Measurements from ENCODE around the gene CMAS. TPM values are rescaled to one million over a fixed set of nuclear protein-coding genes. Genes with fewer than 3 reads are reported as not detected.

The CMAS gene
- polyA plus RNA-seq, 1 of the 3 experiments (the other 2 are of a cell fraction), result 16.0 TPM

DNA sequence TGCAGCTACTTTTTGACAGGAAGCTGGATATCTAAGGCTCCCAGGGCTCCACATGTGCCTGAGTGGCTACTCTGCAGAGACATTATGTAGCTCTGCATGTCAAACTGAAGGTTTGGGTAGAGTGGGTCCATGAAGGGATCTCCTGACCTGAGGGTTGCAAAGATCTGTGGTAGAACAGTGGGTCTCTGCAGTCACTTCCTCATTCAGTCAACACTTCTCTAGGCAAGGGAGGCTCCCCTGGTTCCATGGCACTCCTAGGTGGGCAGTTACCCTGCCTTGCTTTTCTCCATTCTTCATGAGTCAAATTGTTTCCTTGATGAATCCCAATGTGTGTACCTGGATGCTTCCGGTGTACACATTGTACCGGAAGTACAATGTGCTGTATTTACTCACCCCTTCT lies 57.4 kb downstream of the CMAS start:
- no peaks in the 10 kb centered on the region for H3K36me3 ChIP-seq (replicated peaks in 1 of 2; ENCODE audit: control insufficient read depth in 1 of 2, insufficient read depth in 2 of 2, low read length in 1 of 2)
- H3K79me2 ChIP-seq (ENCODE audit: insufficient read depth), result no peaks in the 10 kb centered on the region
- peaks cover 11% of the 10 kb centered on the region; the same call in 1 of the 2 replicates for H3K27me3 ChIP-seq (ENCODE audit: insufficient read depth)
- no peaks in the 10 kb centered on the region for H3F3A ChIP-seq (replicated peaks; ENCODE audit: insufficient read depth)
- no peaks in the 10 kb centered on the region for H3K4me1 ChIP-seq (ENCODE audit: control insufficient read depth in 1 of 2, insufficient read depth in 2 of 2, low read depth in 1 of 2, low read length in 1 of 2)
- H3K4me3 ChIP-seq (ENCODE audit: low read depth in 2 of 2, low read length in 1 of 2), result no peak overlapping the region
- ChIA-PET POLR2A (no interaction called here), CTCF (interaction anchor here (1.2 kb wide), 1 partner anchor 14 kb away, joined by 3 read pairs; no protein-coding TSS in a partner anchor)
- H4K20me1 ChIP-seq (ENCODE audit: insufficient read depth), result no peaks in the 10 kb centered on the region
- TF ChIP-seq FOXJ3 (CRISPR knock-in tag; IDR thresholded peaks at IDR 0.05) (no peak), TCF12 (IDR thresholded peaks at IDR 0.05) (no peak), MXI1 (IDR thresholded peaks at IDR 0.05; ENCODE audit: low read depth, low read length) (no peak), JUND (IDR thresholded peaks at IDR 0.05) (no peak), RXRA (IDR thresholded peaks at IDR 0.05; ENCODE audit: borderline replicate concordance, low read depth) (no peak), SMC3 (IDR thresholded peaks at IDR 0.05; ENCODE audit: low read depth, low read length) (no peak), FOXM1 (IDR thresholded peaks at IDR 0.05; ENCODE audit: low read depth) (no peak), EP300 (IDR thresholded peaks at IDR 0.05; ENCODE audit: borderline replicate concordance in 1 of 2, low read depth in 1 of 2, low read length in 1 of 2) (no peak), NFIC (IDR thresholded peaks at IDR 0.05; ENCODE audit: borderline replicate concordance) (no peak), YY1 (IDR thresholded peaks at IDR 0.05; ENCODE audit: low read depth) (no peak), MEF2A (IDR thresholded peaks at IDR 0.05; ENCODE audit: borderline replicate concordance, low read depth) (no peak), SIN3A (IDR thresholded peaks at IDR 0.05; ENCODE audit: borderline replicate concordance, low read depth, low read length) (no peak)
- TF ChIP-seq, protein P1, sequence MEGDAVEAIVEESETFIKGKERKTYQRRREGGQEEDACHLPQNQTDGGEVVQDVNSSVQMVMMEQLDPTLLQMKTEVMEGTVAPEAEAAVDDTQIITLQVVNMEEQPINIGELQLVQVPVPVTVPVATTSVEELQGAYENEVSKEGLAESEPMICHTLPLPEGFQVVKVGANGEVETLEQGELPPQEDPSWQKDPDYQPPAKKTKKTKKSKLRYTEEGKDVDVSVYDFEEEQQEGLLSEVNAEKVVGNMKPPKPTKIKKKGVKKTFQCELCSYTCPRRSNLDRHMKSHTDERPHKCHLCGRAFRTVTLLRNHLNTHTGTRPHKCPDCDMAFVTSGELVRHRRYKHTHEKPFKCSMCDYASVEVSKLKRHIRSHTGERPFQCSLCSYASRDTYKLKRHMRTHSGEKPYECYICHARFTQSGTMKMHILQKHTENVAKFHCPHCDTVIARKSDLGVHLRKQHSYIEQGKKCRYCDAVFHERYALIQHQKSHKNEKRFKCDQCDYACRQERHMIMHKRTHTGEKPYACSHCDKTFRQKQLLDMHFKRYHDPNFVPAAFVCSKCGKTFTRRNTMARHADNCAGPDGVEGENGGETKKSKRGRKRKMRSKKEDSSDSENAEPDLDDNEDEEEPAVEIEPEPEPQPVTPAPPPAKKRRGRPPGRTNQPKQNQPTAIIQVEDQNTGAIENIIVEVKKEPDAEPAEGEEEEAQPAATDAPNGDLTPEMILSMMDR (IDR thresholded peaks at IDR 0.05), result no peak
- TF ChIP-seq, protein P2, sequence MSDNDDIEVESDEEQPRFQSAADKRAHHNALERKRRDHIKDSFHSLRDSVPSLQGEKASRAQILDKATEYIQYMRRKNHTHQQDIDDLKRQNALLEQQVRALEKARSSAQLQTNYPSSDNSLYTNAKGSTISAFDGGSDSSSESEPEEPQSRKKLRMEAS (IDR thresholded peaks at IDR 0.05; ENCODE audit: low read depth), result no peak
- TF ChIP-seq, protein P3, sequence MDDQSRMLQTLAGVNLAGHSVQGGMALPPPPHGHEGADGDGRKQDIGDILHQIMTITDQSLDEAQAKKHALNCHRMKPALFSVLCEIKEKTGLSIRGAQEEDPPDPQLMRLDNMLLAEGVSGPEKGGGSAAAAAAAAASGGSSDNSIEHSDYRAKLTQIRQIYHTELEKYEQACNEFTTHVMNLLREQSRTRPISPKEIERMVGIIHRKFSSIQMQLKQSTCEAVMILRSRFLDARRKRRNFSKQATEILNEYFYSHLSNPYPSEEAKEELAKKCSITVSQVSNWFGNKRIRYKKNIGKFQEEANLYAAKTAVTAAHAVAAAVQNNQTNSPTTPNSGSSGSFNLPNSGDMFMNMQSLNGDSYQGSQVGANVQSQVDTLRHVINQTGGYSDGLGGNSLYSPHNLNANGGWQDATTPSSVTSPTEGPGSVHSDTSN (IDR thresholded peaks at IDR 0.05), result no peak
- WGBS (ENCODE audit: low lambda C conversion rate), result 48% methylated on average over 2 of the region's 2 CpGs
- H3K9ac ChIP-seq, result no peak overlapping the region
- H3K4me2 ChIP-seq, result no peak overlapping the region
- H3K9me3 ChIP-seq, result no peaks in the 10 kb centered on the region
- no peak overlapping the region for H3K27ac ChIP-seq (ENCODE audit: low read depth in 2 of 2, low read length in 1 of 2)
- no peaks in the 10 kb centered on the region for H3K9me2 ChIP-seq
- no peak for DNase-seq
- no peak overlapping the region for H2AFZ ChIP-seq (ENCODE audit: low read depth)

DNA sequence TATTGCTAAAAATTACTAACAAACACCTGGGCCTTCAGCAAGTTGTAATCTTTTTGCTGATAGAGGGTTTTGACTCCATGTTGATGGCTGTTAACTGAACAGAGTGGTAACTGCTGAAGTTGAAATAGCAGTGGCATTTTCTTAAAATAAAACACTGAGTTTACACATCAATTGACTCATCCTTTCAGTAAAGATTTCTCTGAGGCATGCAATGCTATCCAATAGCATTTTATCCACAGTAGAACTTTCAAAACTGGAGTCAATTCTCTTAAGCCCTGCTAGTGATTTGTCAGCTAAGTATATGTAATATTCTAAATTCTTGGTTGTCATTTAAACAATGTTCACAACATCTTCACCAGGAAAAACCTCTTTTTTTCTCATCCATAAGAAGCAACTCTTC lies 59.5 kb downstream of the CMAS start:
- DNase-seq, result no peak
- Histone ChIP-seq H2AFZ (ENCODE audit: low read depth) (no peak overlapping the region), H3K79me2 (ENCODE audit: insufficient read depth) (no peaks in the 10 kb centered on the region), H3K27ac (ENCODE audit: low read depth in 2 of 2, low read length in 1 of 2) (no peak overlapping the region), H3K9me3 (no peaks in the 10 kb centered on the region), H3K4me1 (ENCODE audit: control insufficient read depth in 1 of 2, insufficient read depth in 2 of 2, low read depth in 1 of 2, low read length in 1 of 2) (no peaks in the 10 kb centered on the region), H3F3A (replicated peaks; ENCODE audit: insufficient read depth) (no peaks in the 10 kb centered on the region), H3K9ac (no peak overlapping the region), H3K36me3 (replicated peaks in 1 of 2; ENCODE audit: control insufficient read depth in 1 of 2, insufficient read depth in 2 of 2, low read length in 1 of 2) (no peaks in the 10 kb centered on the region), H3K4me3 (ENCODE audit: low read depth in 2 of 2, low read length in 1 of 2) (no peak overlapping the region), H3K9me2 (no peaks in the 10 kb centered on the region), H3K4me2 (no peak overlapping the region), H3K27me3 (ENCODE audit: insufficient read depth) (peaks cover 11% of the 10 kb centered on the region; the same call in 1 of the 2 replicates), H4K20me1 (ENCODE audit: insufficient read depth) (no peaks in the 10 kb centered on the region)
- ChIA-PET CTCF (interaction anchor here (0.6 kb wide), 1 partner anchor 273 kb away, joined by 3 read pairs; no protein-coding TSS in a partner anchor), POLR2A (no interaction called here)
- TF ChIP-seq, protein P2 (IDR thresholded peaks at IDR 0.05; ENCODE audit: low read depth), result no peak
- TF ChIP-seq, protein P1 (IDR thresholded peaks at IDR 0.05), result no peak
- TF ChIP-seq JUND (IDR thresholded peaks at IDR 0.05) (no peak), NRF1 (IDR thresholded peaks at IDR 0.05; ENCODE audit: low read depth, low read length) (no peak), FOSL2 (IDR thresholded peaks at IDR 0.05; ENCODE audit: borderline replicate concordance, low read depth) (no peak), YY1 (IDR thresholded peaks at IDR 0.05; ENCODE audit: low read depth) (no peak), ELF1 (IDR thresholded peaks at IDR 0.05) (no peak)
- TF ChIP-seq, protein P4, sequence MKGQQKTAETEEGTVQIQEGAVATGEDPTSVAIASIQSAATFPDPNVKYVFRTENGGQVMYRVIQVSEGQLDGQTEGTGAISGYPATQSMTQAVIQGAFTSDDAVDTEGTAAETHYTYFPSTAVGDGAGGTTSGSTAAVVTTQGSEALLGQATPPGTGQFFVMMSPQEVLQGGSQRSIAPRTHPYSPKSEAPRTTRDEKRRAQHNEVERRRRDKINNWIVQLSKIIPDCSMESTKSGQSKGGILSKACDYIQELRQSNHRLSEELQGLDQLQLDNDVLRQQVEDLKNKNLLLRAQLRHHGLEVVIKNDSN (IDR thresholded peaks at IDR 0.05; ENCODE audit: borderline replicate concordance, low read depth), result no peak

Data from SK-N-SH (cell line).